Measurements from ENCODE around the gene DNAH10.

The DNAH10 gene

GRCh38 chr12:123761841-123762714 lies at the start of gene DNAH10:
Gene DNAH10, plus strand, starts transcription at chr12:123762301. Its CDS starts 36 bp downstream, at chr12:123762337.
- no peak for DNase-seq (ENCODE audit: low read depth in 2 of 2)

- no peak for DNase-seq (ENCODE audit: low read depth in 2 of 2)
Observed at GRCh38 chr12:123712780-123713319, 49.3 kb upstream of the DNAH10 start.

DNA sequence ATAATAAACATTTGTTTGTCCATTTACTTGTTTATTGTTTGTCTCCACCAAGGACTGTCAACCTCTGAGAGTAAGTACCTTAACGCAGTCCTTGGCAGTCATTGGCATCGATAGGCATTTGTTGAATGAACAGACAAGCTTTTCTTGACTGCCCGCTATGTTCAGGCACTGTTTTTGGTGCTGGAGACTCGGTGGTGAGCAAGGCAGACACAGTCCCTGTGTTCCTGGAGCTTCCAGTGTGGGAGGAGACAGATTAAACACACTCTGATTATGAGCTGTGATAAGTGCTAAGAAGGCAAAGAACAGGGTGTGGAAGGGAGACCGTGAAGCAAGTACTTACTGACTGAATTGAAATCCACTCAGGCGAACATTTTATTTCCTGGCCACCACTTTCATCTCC lies 48.7 kb upstream of the DNAH10 start:
- no peak for DNase-seq (ENCODE audit: low read depth in 2 of 2)

GRCh38 chr12:123713823-123714585 lies 48.1 kb upstream of the DNAH10 start:
- no peak for DNase-seq (ENCODE audit: low read depth in 2 of 2)

DNA sequence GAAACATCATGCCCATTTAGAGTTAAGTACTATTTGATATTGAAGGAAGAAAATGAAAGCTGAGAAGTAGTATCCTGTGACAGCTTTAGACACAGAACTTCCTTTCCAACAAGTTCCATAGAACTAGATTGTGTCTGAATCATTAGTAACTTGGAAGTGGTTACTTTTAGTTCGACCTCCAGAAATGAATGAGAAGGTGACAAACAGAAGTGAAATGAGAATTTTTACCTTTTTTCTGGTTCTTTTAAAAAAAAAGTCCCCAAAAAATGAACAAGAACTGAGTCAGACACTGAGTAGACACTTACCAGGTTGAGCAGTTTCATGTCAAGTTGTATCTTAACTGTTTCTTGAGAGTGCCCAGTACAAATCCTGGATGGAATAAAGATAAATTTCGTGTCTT lies 46.9 kb upstream of the DNAH10 start:
- DNase-seq (ENCODE audit: low read depth in 2 of 2) = no peak

DNA sequence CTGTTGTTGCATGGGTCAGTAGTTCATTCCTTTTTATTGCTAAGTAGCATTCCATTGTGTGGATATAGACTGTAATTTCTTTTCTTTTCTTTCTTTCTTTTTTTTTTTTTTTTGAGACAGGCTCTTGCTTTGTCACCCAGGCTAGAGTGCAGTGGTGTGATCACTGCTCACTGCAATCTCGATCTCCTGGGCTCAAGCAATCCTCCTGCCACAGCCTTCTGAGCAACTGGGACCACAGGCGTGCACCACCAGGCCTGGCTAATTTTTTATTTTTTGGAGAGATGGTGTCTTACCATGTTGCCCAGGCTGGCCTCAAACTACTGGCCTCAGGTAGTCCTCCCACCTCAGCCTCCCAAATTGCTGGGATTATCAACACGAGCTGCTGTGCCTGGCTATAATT lies 44.8 kb upstream of the DNAH10 start:
- no peak for DNase-seq (ENCODE audit: low read depth in 2 of 2)

DNA sequence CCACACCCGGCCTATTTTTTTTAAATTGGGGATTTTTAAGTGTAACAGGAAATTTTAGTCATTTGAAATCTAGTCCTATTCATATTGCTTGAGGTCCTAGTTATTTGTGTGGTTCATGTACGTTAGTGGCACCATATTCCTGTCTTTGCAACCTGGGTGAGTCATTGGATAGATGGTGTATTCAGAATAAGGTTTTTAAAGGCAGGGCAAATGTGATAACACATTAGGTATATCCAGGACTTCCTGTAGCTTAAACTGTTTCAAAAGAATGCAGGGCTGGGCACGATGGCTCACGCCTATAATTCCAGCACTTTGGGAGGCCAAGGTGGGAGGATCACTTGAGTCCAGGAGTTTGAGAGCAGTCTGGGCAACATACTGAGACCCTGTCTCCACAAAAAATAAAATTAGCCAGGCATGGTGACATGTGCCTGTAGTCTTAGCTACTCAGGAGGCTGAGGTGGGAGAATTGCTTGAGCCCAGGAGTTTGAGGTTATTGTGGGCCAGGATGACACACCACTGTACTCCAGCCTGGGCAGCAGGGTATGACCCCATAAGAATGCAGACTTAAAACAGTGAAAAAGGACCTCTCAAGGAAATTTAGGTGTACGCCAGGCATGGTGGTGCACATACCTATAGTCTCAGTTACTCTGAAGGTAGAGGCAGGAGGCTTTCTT lies 41.8 kb upstream of the DNAH10 start:
- no peak for DNase-seq (ENCODE audit: low read depth in 2 of 2)

DNA sequence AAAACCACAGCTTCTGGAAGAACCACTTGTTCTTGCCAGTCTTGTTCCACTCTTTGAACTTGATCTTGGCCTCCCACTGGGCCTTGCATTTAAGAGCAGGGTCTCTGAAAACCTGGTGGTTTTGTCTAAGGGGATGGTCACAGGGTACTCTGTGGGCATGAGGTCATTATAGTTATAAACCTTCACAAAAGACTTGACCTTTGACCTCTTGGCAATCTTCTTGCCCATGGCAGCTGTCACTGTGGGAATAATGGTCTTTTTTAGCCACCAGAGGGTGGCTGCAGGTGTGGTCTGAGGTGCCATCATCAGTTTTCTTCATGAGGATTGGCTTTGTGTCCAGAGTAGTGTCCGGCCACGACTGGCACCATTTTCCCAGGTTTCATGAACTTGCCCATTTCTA lies 40.9 kb upstream of the DNAH10 start:
- DNase-seq (ENCODE audit: low read depth in 2 of 2) = no peak

DNA sequence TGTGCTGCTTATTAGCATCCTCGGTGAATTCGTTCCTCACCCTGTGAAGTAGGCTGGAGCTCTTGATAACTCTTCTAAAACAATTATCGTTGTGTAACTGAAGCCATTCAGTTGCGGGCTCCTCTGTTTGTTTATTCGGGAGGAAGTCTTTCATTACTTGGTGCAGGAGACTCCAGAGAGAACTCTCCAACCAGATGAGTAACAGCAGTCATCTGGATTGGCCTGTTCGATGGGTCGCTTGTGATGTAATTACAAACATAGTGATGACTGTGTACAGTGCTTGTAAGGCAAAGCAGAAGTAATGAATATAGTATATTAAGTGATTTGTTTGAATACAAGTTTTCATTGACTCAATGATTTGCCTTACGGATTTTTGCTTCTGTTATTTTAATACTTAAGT lies 39.1 kb upstream of the DNAH10 start:
- no peak for DNase-seq (ENCODE audit: low read depth in 2 of 2)

GRCh38 chr12:123723765-123724164 lies 38.3 kb upstream of the DNAH10 start:
- DNase-seq (ENCODE audit: low read depth in 2 of 2) = no peak

GRCh38 chr12:123726244-123726643 lies 35.9 kb upstream of the DNAH10 start:
- no peak for DNase-seq (ENCODE audit: low read depth in 2 of 2)

- no peak for DNase-seq (ENCODE audit: low read depth in 2 of 2)
Observed at GRCh38 chr12:123726962-123727361, 35.1 kb upstream of the DNAH10 start.

GRCh38 chr12:123727878-123728277 lies 34.2 kb upstream of the DNAH10 start:
- DNase-seq (ENCODE audit: low read depth in 2 of 2) = no peak

DNA sequence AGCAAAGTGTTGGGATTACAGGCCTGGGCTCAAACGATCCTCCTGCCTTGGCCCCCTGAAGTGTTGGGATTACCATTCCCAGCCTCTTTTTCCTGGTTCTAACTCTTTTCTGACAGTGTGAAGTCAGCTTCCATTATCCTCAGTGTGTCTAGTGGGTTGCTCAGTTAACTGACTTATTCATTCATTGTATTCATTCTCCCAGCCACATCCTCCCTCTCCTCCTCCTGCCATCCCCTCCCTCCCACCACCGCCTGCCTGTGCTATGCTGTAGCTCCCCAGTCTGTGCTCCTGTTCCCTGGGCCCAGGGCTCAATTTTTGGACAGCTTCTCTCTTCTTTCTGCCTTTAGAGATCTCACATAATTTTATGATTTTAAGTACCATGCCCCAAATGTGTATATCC lies 30.5 kb upstream of the DNAH10 start:
- no peak for DNase-seq (ENCODE audit: low read depth in 2 of 2)

DNA sequence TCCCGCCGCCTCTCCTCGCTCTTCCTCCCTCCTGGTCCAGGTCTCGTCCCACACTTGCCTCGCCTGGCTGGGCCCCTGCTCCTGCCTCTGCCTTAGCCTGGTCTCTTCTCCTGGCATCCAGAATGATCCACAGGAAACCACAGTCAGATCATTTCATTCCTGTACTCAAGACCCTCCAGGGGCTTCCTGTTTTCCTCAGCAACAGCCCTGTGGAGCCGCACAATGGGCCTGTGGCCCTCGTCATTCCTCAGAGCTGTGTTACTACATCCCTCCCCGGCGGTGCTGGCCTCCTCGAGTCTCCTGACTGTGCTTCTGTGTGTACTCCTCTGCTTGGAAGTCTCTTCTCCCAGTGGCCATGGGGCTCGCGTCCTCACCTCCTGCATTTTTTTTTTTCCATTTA lies 29.9 kb upstream of the DNAH10 start:
- no peak for DNase-seq (ENCODE audit: low read depth in 2 of 2)

DNA sequence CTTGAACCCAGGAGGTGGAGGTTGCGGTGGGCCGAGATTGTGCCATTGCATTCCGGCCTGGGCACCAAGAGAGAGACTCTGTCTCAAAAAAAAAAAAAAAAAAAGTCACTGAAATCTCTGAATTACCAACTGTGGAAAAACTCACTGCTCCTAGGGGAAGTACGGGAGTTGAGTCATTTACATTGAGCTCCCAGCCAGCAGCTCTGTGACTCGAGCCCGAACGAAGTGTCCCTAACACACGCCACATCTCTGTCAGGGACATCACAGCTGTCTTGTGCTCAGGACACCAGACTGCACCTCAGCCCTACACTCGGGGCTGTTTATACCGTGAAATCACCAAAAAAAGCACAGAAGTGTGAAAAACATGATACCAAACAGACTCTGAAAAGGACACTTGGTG lies 28.9 kb upstream of the DNAH10 start:
- DNase-seq (ENCODE audit: low read depth in 2 of 2) = no peak

DNA sequence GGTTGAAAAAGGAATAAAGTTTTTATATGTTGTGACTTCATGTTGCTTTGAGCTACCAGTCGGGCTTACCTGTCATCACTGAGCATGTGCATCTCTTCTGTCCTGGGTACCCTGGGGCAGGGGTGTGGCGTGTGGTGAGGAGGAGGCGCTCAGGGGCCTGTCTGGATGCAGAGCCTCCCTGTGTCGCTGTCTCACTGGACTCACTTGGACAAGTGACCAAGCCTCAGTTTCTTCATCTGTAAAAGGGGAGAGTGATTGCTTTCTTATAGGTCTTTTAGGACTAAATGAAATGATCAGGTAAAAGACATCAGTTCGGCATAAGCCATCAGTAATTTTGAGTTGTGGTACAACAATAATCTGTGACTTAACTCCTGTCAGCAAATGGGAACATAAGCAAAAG lies 27.8 kb upstream of the DNAH10 start:
- DNase-seq (ENCODE audit: low read depth in 2 of 2) = no peak

GRCh38 chr12:123741937-123742572 lies 20.0 kb upstream of the DNAH10 start:
- no peak for DNase-seq (ENCODE audit: low read depth in 2 of 2)

DNA sequence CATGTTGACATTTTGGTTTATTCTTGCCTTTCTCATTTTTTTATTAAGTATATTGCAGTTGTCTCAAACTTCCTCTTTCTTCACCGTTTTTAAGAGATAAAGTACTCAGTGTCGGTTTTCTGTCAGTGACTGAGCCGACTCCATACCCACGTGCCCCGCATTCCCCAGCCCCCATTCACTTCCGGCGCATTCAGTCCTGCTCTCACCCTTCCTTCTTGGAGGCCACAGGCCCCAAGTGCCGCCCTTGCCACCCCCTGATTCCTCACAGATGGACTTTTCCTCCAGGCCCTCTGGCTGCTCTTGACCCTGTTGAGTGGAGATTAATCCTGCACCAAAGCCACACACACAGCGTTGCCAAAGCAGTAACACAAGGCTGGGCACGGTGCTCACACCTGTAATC lies 19.1 kb upstream of the DNAH10 start:
- no peak for DNase-seq (ENCODE audit: low read depth in 2 of 2)

DNA sequence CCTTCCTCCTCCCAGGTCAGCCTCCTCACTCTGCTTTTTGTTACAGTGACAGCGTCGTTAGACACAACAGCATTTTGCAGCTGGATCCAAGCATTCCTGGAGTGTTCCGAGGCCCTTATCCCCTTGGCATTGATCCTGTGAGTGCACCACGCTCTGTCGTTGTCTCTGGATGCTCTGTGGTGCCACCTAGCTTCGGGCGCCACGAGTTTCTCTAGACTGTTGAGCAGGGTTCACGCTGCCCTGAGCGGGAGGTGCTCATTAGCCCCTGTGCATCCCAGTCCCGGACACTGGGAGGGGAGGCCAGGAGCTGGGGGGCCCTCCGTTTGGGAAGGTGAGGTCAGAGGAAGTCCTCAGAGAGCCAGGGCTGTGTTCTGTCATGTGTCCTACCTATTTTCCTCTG lies 17.3 kb upstream of the DNAH10 start:
- no peak for DNase-seq (ENCODE audit: low read depth in 2 of 2)

GRCh38 chr12:123747309-123747708 lies 14.8 kb upstream of the DNAH10 start:
- no peak for DNase-seq (ENCODE audit: low read depth in 2 of 2)

GRCh38 chr12:123748161-123748560 lies 13.9 kb upstream of the DNAH10 start:
- DNase-seq (ENCODE audit: low read depth in 2 of 2) = no peak

All from stimulated activated CD4-positive, alpha-beta T cell treated with anti-CD3 and anti-CD28 coated beads, Interleukin-1b, Interleukin-23, amount 100 ng/mL, for 1 hour (primary cell).